GM23248 (cell line): ENCODE measurements around the gene MRPS5. TPM values are rescaled to one million over a fixed set of nuclear protein-coding genes. Genes with fewer than 3 reads are reported as not detected.

Experiments
- DNase-seq: peaks from one replicate; pipeline ENCODE4 v3.0.0-alpha.2; 2015
- H2AFZ ChIP-seq: fragments of 200-600 bp; sonication (generic); 2 replicates; pipeline ENCODE4 v1.6.1; 2016; ENCODE audit warnings: antibody characterized with exemption
- H3F3A ChIP-seq: fragments of 200-600 bp; sonication (generic); 2 replicates; pipeline ENCODE4 v1.6.1; 2016; ENCODE audit warnings: mild to moderate bottlenecking, antibody characterized with exemption, mixed run types; ENCODE audit not compliant: insufficient read depth
- H3K27ac ChIP-seq: fragments of 200-600 bp; sonication (generic); 2 replicates; pipeline ENCODE4 v1.5.1; 2016; ENCODE audit warnings: mild to moderate bottlenecking
- H3K27me3 ChIP-seq: fragments of 200-600 bp; sonication (generic); replicated peaks from 2 replicates; pipeline ENCODE4 v1.6.1; 2016; ENCODE audit warnings: mild to moderate bottlenecking; ENCODE audit not compliant: insufficient read depth
- H3K36me3 ChIP-seq: fragments of 200-600 bp; sonication (generic); 2 replicates; pipeline ENCODE4 v1.6.1; 2016; ENCODE audit warnings: low read depth, mild to moderate bottlenecking
- H3K4me1 ChIP-seq: fragments of 200-600 bp; sonication (generic); 2 replicates; pipeline ENCODE4 v1.6.1; 2016; ENCODE audit warnings: mild to moderate bottlenecking; ENCODE audit not compliant: insufficient read depth
- H3K4me2 ChIP-seq: fragments of 200-600 bp; sonication (generic); one replicate; pipeline ENCODE4 v1.6.1; 2016; ENCODE audit warnings: mild to moderate bottlenecking; ENCODE audit not compliant: unreplicated experiment
- H3K4me3 ChIP-seq: fragments of 200-600 bp; sonication (generic); 2 replicates; pipeline ENCODE4 v1.5.1; 2016; ENCODE audit warnings: mild to moderate bottlenecking
- H3K79me2 ChIP-seq: fragments of 200-600 bp; sonication (generic); 2 replicates; pipeline ENCODE4 v1.6.1; 2016; ENCODE audit warnings: mild to moderate bottlenecking; ENCODE audit not compliant: insufficient read depth
- H3K9ac ChIP-seq: fragments of 200-600 bp; sonication (generic); 2 replicates; pipeline ENCODE4 v1.6.1; 2016; ENCODE audit warnings: mild to moderate bottlenecking
- H3K9me2 ChIP-seq: fragments of 200-600 bp; sonication (generic); 2 replicates; pipeline ENCODE4 v1.6.1; 2016; ENCODE audit warnings: mixed run types, mild to moderate bottlenecking, moderate library complexity; ENCODE audit not compliant: insufficient read depth
- H3K9me3 ChIP-seq: fragments of 200-600 bp; sonication (generic); one replicate; pipeline ENCODE4 v1.6.1; 2017; ENCODE audit warnings: low read depth
- H4K20me1 ChIP-seq: fragments of 200-600 bp; sonication (generic); 2 replicates; pipeline ENCODE4 v1.6.0; 2016; ENCODE audit not compliant: insufficient read depth
- EZH2 ChIP-seq: fragments of 200-600 bp; sonication (generic); IDR thresholded peaks from 2 replicates; pipeline ENCODE4 v1.6.1; 2018; ENCODE audit warnings: antibody characterized with exemption, mild to moderate bottlenecking; ENCODE audit not compliant: insufficient read depth, poor library complexity, severe bottlenecking
- EZH2phosphoT487 ChIP-seq: fragments of 200-600 bp; sonication (generic); IDR thresholded peaks from 2 replicates; pipeline ENCODE4 v1.6.1; 2018; ENCODE audit warnings: antibody characterized with exemption, moderate library complexity, mild to moderate bottlenecking, low read depth; ENCODE audit not compliant: insufficient read depth
- WGBS, 2 experiments: methylation state at CpG; one replicate each; pipeline ENCODE4 v1.1.6; 2015 to 2017; ENCODE audit warnings: low lambda C conversion rate in 2 of 2, low coverage in 1 of 2; ENCODE audit errors: missing lambda C conversion rate in 2 of 2; 5-methylcytosine and 5-hydroxymethylcytosine counted together
- in situ Hi-C: fragments of 300-500 bp; cut with MboI; formaldehyde crosslinking; loops from 2 replicates; pipeline ENCODE4 v1.15.0; 2020
- polyA plus RNA-seq: library from polyadenylated mRNA; unstranded; fragments of >200 nt; fragmentation: Nextera tagmentation; extraction: Ambion mirVana; gene quantifications from 2 replicates; pipeline ENCODE4 v1.2.1, GENCODE V29; 2016
- total RNA-seq: library from RNA; depleted of rRNA; stranded (reverse); fragments of >200 nt; shearing (Covaris generic); gene quantifications from 2 replicates; pipeline ENCODE4 v1.2.3, GENCODE V29; 2014

Gene MRPS5
- total and polyA plus RNA-seq, 2 experiments from 2014 or later: 34.3 to 38.4 TPM

DNA sequence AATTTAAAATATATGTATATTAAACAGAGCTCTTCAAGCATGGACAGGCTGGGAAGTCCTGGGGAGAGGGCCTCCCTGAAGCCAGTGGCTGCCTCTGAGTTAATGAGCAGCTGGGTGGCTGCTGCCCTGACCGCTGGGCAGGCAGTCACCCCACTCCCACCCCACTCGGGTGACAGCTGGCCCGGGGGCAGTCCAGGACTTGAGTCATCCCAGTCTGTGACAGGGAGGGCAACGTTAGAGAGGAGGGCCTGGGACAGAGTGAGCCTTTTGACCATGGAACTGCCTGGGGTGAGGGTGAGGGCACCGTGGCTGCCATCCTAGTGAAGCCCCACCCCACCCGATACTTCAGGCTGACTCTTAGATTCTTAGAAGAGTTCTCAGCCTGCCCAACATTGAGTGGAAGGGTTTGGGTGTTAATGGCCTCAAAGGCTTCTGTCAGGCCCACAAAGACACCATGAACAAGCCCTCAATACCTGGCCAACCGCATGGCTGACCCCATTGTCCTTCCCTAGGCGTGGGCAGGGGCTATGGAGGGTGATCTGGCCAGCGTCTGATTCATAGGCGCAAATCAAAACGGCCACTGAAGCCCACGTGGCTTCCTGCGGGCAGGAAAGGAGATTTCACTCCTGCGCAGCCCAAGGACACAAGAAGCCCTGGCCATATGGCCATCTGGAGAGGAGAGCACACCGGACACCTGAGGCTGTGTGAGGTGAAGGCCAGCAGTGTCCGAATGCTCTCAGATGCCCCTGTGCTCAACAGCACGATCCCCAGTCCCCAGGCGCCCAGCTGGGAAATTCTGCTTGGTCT, 47.5 kb downstream of the MRPS5 start:
- in situ Hi-C loops: no loop called here
- H3K36me3 ChIP-seq: no peaks in the 10 kb centered on the region
- no peaks in the 10 kb centered on the region for H3F3A ChIP-seq
- H3K4me2 ChIP-seq: no peak overlapping the region
- H3K27me3 ChIP-seq: peaks cover 46% of the 10 kb centered on the region
- no peaks in the 10 kb centered on the region for H4K20me1 ChIP-seq
- H3K4me3 ChIP-seq: no peak overlapping the region
- TF ChIP-seq EZH2: no peak
- TF ChIP-seq EZH2phosphoT487: no peak
- no peaks in the 10 kb centered on the region for H3K9me3 ChIP-seq
- H3K79me2 ChIP-seq: no peaks in the 10 kb centered on the region
- DNase-seq: no peak
- no peaks in the 10 kb centered on the region for H3K9me2 ChIP-seq
- H3K27ac ChIP-seq: no peak overlapping the region
- WGBS, 2 experiments: 58 to 61% methylated on average over 18 of the region's 18 CpGs
- no peak overlapping the region for H3K9ac ChIP-seq
- no peak overlapping the region for H2AFZ ChIP-seq
- no peaks in the 10 kb centered on the region for H3K4me1 ChIP-seq

DNA sequence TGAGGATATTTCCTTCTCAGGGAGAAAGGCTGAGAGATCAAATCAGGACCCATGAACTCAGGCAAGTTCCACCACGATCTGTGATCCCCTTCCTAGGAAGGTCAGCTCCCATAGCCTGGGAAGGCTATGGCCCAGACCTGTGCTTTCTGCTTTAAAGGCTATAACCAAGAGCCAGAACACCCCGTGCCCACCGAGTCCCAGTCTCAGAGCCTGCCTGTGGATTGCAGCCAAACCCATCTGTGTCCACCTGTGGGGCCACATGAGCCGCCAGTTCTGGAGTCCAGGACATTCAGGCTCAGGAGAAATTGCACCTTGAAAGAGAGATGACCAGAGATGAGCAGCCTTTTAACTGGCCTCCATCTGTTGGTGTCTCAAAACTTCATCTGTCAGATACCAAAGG, 49.2 kb downstream of the MRPS5 start:
- no peaks in the 10 kb centered on the region for H3K4me1 ChIP-seq
- 6 to 20% methylated on average over 4 of the region's 4 CpGs for WGBS, 2 experiments
- no peaks in the 10 kb centered on the region for H4K20me1 ChIP-seq
- DNase-seq: no peak
- no peaks in the 10 kb centered on the region for H3K9me3 ChIP-seq
- in situ Hi-C loops: no loop called here
- H3K4me2 ChIP-seq: no peak overlapping the region
- H3K9ac ChIP-seq: no peak overlapping the region
- no peaks in the 10 kb centered on the region for H3K36me3 ChIP-seq
- no peaks in the 10 kb centered on the region for H3K9me2 ChIP-seq
- TF ChIP-seq EZH2phosphoT487 (no peak), EZH2 (no peak)
- H3F3A ChIP-seq: no peaks in the 10 kb centered on the region
- no peak overlapping the region for H3K27ac ChIP-seq
- no peak overlapping the region for H3K4me3 ChIP-seq
- H2AFZ ChIP-seq: no peak overlapping the region
- no peaks in the 10 kb centered on the region for H3K79me2 ChIP-seq
- peaks cover 36% of the 10 kb centered on the region for H3K27me3 ChIP-seq

DNA sequence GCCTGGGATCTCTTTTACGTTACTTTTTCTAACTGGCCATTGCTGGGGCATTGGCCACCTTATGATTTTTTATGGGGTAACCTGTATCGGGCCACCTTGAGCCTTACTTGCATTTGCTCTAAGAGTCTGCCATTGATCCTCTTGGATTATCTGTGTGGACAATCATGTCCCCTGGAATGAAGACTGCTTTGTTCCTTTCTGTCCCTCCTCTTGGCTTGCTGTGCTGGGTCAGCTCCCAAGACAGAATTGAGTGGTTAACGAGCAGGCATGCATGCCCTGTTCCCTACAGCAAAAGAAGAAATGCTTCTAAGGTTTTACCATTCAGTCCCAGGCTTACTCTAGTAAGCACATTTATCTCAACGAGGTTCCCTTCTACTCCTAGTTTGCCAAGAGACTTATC, 49.8 kb downstream of the MRPS5 start:
- Histone ChIP-seq H3K9me2 (no peaks in the 10 kb centered on the region), H3K9ac (no peak overlapping the region), H3K4me2 (no peak overlapping the region), H3F3A (no peaks in the 10 kb centered on the region), H4K20me1 (no peaks in the 10 kb centered on the region), H3K79me2 (no peaks in the 10 kb centered on the region), H3K4me3 (no peak overlapping the region), H3K36me3 (no peaks in the 10 kb centered on the region), H2AFZ (no peak overlapping the region), H3K4me1 (no peaks in the 10 kb centered on the region), H3K27me3 (peaks cover 32% of the 10 kb centered on the region), H3K9me3 (no peaks in the 10 kb centered on the region), H3K27ac (no peak overlapping the region)
- no peak for DNase-seq
- WGBS, 2 experiments: 40 to 42% methylated on average over 4 of the region's 4 CpGs
- no peak for TF ChIP-seq EZH2phosphoT487
- no peak for TF ChIP-seq EZH2
- in situ Hi-C loops: no loop called here

DNA sequence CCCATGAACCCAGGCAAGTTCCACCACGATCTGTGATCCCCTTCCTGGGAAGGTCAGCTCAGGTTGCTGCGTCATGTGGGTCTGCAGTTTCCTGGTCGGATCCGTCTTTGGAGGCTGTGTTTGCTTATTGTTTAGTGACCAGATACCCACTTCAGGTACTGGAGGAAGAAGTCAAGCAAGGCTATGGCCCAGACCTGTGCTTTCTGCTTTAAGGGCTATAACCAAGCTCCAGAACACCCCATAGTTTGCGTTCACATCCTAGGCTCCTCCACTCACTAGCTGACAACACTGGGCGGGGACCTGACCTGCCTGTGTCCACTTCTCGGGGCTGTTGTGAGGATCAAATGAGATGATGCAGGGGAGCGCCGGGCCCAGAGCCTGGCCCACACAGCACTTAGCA, 52.1 kb downstream of the MRPS5 start:
- H3K9me3 ChIP-seq: no peaks in the 10 kb centered on the region
- no peaks in the 10 kb centered on the region for H3K36me3 ChIP-seq
- no peaks in the 10 kb centered on the region for H3K79me2 ChIP-seq
- no peaks in the 10 kb centered on the region for H4K20me1 ChIP-seq
- peaks cover 35% of the 10 kb centered on the region for H3K27me3 ChIP-seq
- in situ Hi-C loops: no loop called here
- no peak overlapping the region for H3K9ac ChIP-seq
- H2AFZ ChIP-seq: no peak overlapping the region
- H3K4me3 ChIP-seq: no peak overlapping the region
- no peak for DNase-seq
- H3K4me2 ChIP-seq: no peak overlapping the region
- no peaks in the 10 kb centered on the region for H3F3A ChIP-seq
- no peaks in the 10 kb centered on the region for H3K9me2 ChIP-seq
- H3K27ac ChIP-seq: no peak overlapping the region
- no peak for TF ChIP-seq EZH2
- no peak for TF ChIP-seq EZH2phosphoT487
- WGBS, 2 experiments: 40 to 46% methylated on average over 9 of the region's 9 CpGs
- no peaks in the 10 kb centered on the region for H3K4me1 ChIP-seq
